Measurements from ENCODE around the gene AKAP10. TPM values are rescaled to one million over a fixed set of nuclear protein-coding genes. Genes with fewer than 3 reads are reported as not detected.

The AKAP10 gene
- total RNA-seq, 2 donors from 2014 or later: 27.5 to 30.3 TPM

DNA sequence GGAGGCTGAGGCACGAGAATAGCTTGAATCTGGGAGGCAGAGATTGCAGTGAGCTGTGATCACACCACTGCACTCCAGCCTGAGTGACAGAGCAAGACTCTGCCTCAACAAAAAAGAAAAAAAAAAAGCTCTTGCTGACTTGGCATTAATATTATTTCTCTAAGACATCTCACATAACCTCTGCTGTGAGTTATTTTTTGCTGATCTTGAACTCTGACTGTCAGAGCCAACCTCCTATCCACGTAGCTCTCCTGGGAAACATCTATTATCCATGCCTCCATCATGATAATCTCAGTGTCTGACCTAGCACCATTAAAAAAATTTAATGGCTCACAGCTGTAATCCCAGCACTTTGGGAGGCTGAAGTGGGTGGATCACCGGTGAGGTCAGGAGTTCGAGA, 97.2 kb downstream of the AKAP10 start:
- H3K9ac ChIP-seq (ENCODE audit: low read depth in 2 of 2, low read length in 2 of 2): no peak overlapping the region
- no peak for DNase-seq
- H3K27ac ChIP-seq: no peak overlapping the region
- H3K4me3 ChIP-seq: no peak overlapping the region
- H3K9me3 ChIP-seq: no peaks in the 10 kb centered on the region
- H3K27me3 ChIP-seq: no peaks in the 10 kb centered on the region
- no peaks in the 10 kb centered on the region for H3K4me1 ChIP-seq
- intact Hi-C loops (cut with DNase I): no loop called here
- TF ChIP-seq CTCF (IDR thresholded peaks at IDR 0.05): no peak
- no peaks in the 10 kb centered on the region for H3K36me3 ChIP-seq

- H3K27ac ChIP-seq: no peak overlapping the region
- H3K4me1 ChIP-seq: no peaks in the 10 kb centered on the region
- no peak overlapping the region for H3K9ac ChIP-seq (ENCODE audit: low read depth in 2 of 2, low read length in 2 of 2)
- no peak for DNase-seq
- intact Hi-C loops (cut with DNase I): no loop called here
- H3K27me3 ChIP-seq: no peaks in the 10 kb centered on the region
- no peak overlapping the region for H3K4me3 ChIP-seq
- H3K36me3 ChIP-seq: no peaks in the 10 kb centered on the region
- no peak for TF ChIP-seq CTCF (IDR thresholded peaks at IDR 0.05)
- no peaks in the 10 kb centered on the region for H3K9me3 ChIP-seq
Observed at GRCh38 chr17:19877364-19877945, 100.2 kb downstream of the AKAP10 start.

DNA sequence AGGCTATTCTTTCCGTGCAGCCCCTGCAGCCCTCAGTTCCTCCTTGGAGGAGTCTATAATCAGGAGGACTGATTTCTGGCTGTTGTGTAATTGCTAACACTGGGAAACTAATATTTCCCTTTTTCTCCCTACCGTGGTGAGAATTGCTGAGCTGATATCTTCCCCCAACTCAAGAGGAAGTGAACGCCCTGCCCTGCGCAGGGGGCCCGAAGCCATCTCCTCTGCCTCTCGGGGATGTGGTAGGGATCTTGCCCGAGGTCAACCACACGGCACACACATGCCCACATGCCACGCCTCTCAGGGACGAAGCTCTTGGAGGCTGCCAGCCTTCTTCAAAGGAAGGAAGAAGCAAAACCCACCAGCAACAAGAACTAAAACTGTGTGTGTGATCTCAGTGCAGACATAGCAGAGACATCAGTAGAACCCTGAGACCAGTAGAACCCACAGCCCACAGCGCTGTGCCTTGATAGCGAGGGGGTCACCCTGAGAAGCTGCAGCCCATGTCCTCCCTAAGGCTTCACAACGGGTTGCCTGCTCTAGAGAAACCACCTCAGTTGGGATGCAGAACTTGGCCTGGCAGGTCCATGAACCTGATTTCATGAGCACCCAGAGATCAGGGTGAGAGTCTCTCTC, 101.0 kb downstream of the AKAP10 start:
- Histone ChIP-seq H3K36me3 (no peaks in the 10 kb centered on the region), H3K4me1 (no peaks in the 10 kb centered on the region), H3K9me3 (no peaks in the 10 kb centered on the region), H3K4me3 (no peak overlapping the region), H3K27me3 (no peaks in the 10 kb centered on the region), H3K9ac (ENCODE audit: low read depth in 2 of 2, low read length in 2 of 2) (no peak overlapping the region), H3K27ac (no peak overlapping the region)
- peak; percentile 26 for DNase-seq
- intact Hi-C loops (cut with DNase I): no loop called here
- TF ChIP-seq CTCF (IDR thresholded peaks at IDR 0.05): no peak

DNA sequence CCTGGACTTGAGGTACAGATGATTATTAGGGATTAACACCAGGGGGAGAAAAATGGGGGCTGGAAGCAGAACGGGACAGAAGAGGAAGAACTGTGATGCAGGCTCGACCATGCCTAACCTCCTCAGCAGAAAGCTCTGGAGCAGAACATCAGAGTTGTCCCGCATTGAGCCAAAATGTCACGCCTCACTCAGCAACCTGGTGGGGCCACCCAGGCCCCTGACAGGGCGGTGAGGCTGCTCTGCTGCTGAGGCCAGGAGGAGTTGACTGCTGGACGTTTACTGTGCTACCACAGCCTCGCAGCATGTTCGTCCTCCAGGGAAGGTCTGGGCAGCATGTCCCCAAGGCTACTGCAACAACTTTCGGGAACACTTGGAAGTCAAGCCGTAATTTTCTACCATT, 103.4 kb downstream of the AKAP10 start:
- Histone ChIP-seq H3K36me3 (no peaks in the 10 kb centered on the region), H3K4me3 (no peak overlapping the region), H3K4me1 (no peaks in the 10 kb centered on the region), H3K9ac (ENCODE audit: low read depth in 2 of 2, low read length in 2 of 2) (no peak overlapping the region), H3K27ac (no peak overlapping the region), H3K9me3 (no peaks in the 10 kb centered on the region), H3K27me3 (no peaks in the 10 kb centered on the region)
- intact Hi-C loops (cut with DNase I): no loop called here
- no peak for DNase-seq
- no peak for TF ChIP-seq CTCF (IDR thresholded peaks at IDR 0.05)

GRCh38 chr17:19873346-19873745, 104.3 kb downstream of the AKAP10 start:
- Histone ChIP-seq H3K4me1 (no peaks in the 10 kb centered on the region), H3K27ac (no peak overlapping the region), H3K36me3 (no peaks in the 10 kb centered on the region), H3K27me3 (no peaks in the 10 kb centered on the region), H3K9ac (ENCODE audit: low read depth in 2 of 2, low read length in 2 of 2) (no peak overlapping the region), H3K4me3 (no peak overlapping the region), H3K9me3 (no peaks in the 10 kb centered on the region)
- intact Hi-C loops (cut with DNase I): no loop called here
- DNase-seq: no peak
- no peak for TF ChIP-seq CTCF (IDR thresholded peaks at IDR 0.05)
